B cell (primary cell): ENCODE data around the gene BRAF.

Source experiments
- EZH2 ChIP-seq: IDR thresholded peaks from 2 replicates; pipeline ENCODE4 v1.6.1; 2012; ENCODE audit warnings: borderline replicate concordance, low read depth, mild to moderate bottlenecking, moderate library complexity, low read length; ENCODE audit not compliant: insufficient read depth, poor library complexity, severe bottlenecking
- TF ChIP-seq, protein P1 (sequence below): fragments of 200-600 bp; IDR thresholded peaks from one replicate; pipeline ENCODE4 v1.8.0; 2022; ENCODE audit warnings: antibody characterized with exemption, mild to moderate bottlenecking

- TF ChIP-seq, protein P1, sequence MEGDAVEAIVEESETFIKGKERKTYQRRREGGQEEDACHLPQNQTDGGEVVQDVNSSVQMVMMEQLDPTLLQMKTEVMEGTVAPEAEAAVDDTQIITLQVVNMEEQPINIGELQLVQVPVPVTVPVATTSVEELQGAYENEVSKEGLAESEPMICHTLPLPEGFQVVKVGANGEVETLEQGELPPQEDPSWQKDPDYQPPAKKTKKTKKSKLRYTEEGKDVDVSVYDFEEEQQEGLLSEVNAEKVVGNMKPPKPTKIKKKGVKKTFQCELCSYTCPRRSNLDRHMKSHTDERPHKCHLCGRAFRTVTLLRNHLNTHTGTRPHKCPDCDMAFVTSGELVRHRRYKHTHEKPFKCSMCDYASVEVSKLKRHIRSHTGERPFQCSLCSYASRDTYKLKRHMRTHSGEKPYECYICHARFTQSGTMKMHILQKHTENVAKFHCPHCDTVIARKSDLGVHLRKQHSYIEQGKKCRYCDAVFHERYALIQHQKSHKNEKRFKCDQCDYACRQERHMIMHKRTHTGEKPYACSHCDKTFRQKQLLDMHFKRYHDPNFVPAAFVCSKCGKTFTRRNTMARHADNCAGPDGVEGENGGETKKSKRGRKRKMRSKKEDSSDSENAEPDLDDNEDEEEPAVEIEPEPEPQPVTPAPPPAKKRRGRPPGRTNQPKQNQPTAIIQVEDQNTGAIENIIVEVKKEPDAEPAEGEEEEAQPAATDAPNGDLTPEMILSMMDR: no peak
- TF ChIP-seq EZH2: no peak
Observed at GRCh38 chr7:140778568-140778967, 146.2 kb downstream of the BRAF start.
